GM18526 (cell line): Measurements from ENCODE around the gene USP32.

Source experiments
- POLR2A ChIP-seq: IDR thresholded peaks from 3 replicates; pipeline ENCODE4 v1.6.1; 2011; ENCODE audit not compliant: insufficient read length; ENCODE audit errors: extremely low read depth

The USP32 gene

GRCh38 chr17:60406887-60407286 lies 15.0 kb upstream of the USP32 start:
- TF ChIP-seq POLR2A, result no peak

DNA sequence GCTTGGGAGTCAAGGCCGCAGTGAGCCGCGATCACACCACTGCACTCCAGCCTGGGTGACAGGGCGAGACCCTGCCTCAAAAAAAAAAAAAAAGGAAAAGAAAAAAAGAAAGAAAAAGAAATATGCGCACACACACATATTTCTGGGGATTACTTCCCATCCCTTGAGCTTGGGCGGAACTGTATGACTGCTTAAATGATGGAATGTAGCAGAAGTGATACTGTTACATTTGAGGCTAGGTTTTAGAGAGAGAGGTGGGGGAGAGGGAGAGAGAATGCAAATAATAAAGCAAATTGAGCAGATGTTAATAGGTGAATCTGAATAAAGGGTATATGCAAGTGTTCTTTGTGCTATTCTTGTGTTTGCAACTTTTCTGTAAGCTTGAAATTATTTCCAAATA lies 12.0 kb upstream of the USP32 start:
- no peak for TF ChIP-seq POLR2A

GRCh38 chr17:60403523-60403810 lies 11.5 kb upstream of the USP32 start:
- TF ChIP-seq POLR2A, result no peak

GRCh38 chr17:60401819-60402218 lies 9.9 kb upstream of the USP32 start:
- TF ChIP-seq POLR2A, result no peak

GRCh38 chr17:60398227-60398959 lies 6.5 kb upstream of the USP32 start:
- TF ChIP-seq POLR2A, result no peak

DNA sequence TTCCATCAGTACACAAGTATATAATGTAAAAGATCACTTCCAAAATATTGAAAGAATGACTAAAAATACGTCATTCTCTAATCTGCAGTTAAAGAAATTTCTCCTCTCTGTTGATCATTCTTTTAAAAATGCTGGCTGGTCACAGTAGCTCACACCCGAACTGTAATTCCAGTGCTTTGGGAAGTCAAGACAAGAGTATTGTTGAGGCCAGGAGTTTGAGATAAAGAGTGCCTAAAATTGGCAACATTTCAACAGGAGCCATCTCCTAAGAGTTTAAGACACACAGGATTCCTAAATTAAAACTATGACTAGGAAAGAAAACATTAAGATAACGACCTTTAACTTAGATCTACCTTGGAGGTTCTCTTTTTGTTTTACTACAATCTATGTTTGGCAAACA lies 4.5 kb upstream of the USP32 start:
- no peak for TF ChIP-seq POLR2A

DNA sequence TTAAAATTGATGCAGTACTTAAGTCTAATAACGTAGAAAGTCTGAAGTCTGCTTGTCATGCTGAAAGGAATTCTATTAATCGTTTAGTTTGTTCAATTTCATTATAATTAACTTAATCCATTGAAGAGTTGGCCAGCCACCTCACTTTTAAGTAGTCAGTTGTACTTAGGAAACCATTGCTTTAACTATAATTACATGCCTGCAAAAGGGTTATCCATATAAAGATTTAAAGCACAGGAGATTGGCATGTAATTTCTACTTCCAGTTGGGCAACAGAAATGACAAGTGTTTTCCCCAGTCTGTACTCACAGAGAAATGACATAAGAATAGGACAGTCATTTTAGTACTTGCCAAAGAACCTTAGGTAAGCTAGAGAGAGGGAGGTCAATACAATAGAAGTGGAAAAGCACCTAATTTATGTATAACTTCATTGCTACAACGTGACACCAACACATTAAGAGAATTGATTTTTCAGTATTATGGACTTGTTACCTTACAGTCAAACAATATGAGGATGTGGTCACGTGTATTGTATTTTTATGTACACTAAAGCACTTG lies 3.7 kb upstream of the USP32 start:
- TF ChIP-seq POLR2A, result no peak

GRCh38 chr17:60393840-60394723 lies 2.1 kb upstream of the USP32 start:
- TF ChIP-seq POLR2A, result no peak

GRCh38 chr17:60392845-60393702 lies 1.1 kb upstream of the USP32 start:
- no peak for TF ChIP-seq POLR2A

DNA sequence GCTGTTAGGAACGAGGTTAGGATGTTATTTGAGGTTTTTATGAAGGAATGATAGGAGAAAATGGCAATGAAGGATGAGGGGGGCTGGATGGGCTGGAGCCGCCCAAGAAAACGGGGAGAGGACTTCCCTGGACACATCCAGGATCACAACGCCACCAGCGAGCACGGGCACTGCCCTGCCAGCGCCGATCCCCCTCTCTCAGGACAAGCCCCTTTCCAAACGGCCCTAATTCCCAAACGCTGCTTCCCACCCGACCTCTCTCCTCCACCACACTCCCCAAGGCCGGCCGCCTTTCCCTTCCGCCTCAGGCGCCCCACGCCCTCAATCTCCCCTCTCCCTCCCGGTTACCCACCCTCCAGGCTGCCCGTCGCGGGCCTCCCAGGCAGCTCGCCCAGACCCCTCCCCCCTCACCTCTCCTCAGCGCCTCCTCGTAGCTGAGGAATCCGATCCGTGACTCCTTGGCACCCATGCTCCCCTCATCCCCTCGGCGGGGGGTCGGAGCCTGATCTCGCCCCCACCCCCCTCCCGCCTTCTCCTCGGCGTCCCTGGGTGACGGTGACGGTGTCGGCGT lies 377 bp downstream of the USP32 start:
- TF ChIP-seq POLR2A, result no peak

- no peak for TF ChIP-seq POLR2A
Observed at GRCh38 chr17:60390925-60391470, 935 bp downstream of the USP32 start.

- TF ChIP-seq POLR2A, result no peak
Observed at GRCh38 chr17:60390186-60390585, 1.7 kb downstream of the USP32 start.

DNA sequence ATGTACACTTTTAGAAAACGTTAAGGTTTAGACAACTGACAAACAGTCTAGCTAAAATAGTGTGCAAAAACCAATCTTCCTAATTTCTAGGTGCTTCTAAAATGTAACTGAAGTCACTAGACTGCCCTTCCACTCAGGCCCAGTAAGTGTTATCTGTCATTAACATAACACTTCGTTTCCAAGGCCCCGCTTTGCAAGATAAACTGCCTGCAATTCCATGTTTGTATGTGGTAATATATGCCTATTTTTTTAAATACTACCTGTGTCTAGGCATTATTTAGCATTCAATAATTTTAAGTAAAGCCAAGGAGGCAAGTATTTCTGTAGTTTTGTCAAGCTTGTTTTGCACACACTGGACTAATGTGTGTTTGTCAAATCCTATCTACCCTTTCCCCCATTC lies 3.2 kb downstream of the USP32 start:
- TF ChIP-seq POLR2A, result no peak

DNA sequence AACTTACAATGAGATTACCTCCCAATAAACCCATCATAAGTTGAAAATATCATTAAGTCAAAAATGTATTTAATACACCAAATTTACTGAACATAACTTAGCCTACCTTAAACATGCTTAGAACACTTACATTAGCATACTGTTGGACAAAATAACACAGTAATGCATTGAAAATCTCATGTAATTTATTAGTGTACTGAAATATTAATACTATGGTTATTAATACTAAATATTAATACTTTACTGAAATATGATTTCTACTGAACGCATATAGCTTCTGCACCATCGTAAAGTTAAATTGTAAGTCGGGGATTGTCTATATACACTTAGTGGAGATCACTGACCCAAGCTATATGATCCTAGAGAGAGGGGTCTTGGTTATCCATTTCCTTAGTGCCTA lies 4.3 kb downstream of the USP32 start:
- no peak for TF ChIP-seq POLR2A
